Activated T-helper 1 cell treated with anti-CD3 and anti-CD28 coated beads, Interleukin-2, amount 50 U/mL, for 16 hours (primary cell): ENCODE results near the gene NR2F6.

Experiments
- DNase-seq, 2 donors: peaks; one replicate each; pipeline ENCODE4 v3.0.0-alpha.2; 2020; ENCODE audit warnings: low read depth in 1 of 2, low spot score in 1 of 2

The NR2F6 gene

GRCh38 chr19:17264641-17264979 is 18.9 kb upstream of the NR2F6 start, which contains the start of gene USHBP1:
Gene USHBP1 (minus strand): TSS chr19:17264745. CDS start chr19:17264299, 446 bp downstream.
- no peak for DNase-seq

GRCh38 chr19:17263712-17264640 is 18.3 kb upstream of the NR2F6 start:
- no peak for DNase-seq

- DNase-seq = no peak
Measured at GRCh38 chr19:17262557-17262956, 16.8 kb upstream of the NR2F6 start.

GRCh38 chr19:17260842-17261325 is 15.2 kb upstream of the NR2F6 start:
- DNase-seq = peak; percentile 83 to 91

GRCh38 chr19:17259934-17260333 is 14.2 kb upstream of the NR2F6 start:
- no peak for DNase-seq

- no peak for DNase-seq
Measured at GRCh38 chr19:17259118-17259780, 13.5 kb upstream of the NR2F6 start.

GRCh38 chr19:17256130-17256529 is 10.4 kb upstream of the NR2F6 start:
- DNase-seq = no peak

GRCh38 chr19:17255150-17255621 is 9.5 kb upstream of the NR2F6 start:
- no peak for DNase-seq

- DNase-seq = no peak
Measured at GRCh38 chr19:17254636-17255035, 8.9 kb upstream of the NR2F6 start.

GRCh38 chr19:17249887-17250548 is 4.3 kb upstream of the NR2F6 start:
- DNase-seq = no peak

- DNase-seq = no peak
Measured at GRCh38 chr19:17248011-17248776, 2.5 kb upstream of the NR2F6 start.

- no peak for DNase-seq
Measured at GRCh38 chr19:17246681-17247425, 1.1 kb upstream of the NR2F6 start.

- DNase-seq = no peak
Measured at GRCh38 chr19:17244618-17245534, 843 bp downstream of the NR2F6 start.

GRCh38 chr19:17243830-17244617 is 1.7 kb downstream of the NR2F6 start:
- no peak for DNase-seq

- DNase-seq = no peak
Measured at GRCh38 chr19:17243211-17243829, 2.4 kb downstream of the NR2F6 start.

GRCh38 chr19:17242431-17243208 is 3.1 kb downstream of the NR2F6 start:
- DNase-seq = no peak

- DNase-seq = no peak
Measured at GRCh38 chr19:17240826-17241399, 4.8 kb downstream of the NR2F6 start.
